ENCODE data around the gene MBD3L1.

Gene MBD3L1

DNA sequence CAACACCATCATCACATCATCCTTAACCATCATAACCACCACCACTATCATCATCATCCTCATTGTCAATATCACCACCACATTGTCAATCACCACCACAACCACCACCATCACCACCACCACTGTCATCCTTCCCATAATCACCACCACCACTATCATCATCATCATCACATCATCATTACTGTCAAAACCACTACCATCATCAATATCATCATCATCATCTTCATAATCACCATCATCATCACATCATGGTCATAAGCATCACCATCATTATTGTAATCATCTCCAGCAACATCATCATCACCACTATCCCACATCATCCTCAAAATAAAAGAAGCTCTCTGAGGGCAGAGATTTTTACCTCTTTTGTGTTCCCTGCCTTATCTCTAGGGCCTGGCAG, 52.2 kb downstream of the MBD3L1 start:
- DNase-seq, result no peak

DNA sequence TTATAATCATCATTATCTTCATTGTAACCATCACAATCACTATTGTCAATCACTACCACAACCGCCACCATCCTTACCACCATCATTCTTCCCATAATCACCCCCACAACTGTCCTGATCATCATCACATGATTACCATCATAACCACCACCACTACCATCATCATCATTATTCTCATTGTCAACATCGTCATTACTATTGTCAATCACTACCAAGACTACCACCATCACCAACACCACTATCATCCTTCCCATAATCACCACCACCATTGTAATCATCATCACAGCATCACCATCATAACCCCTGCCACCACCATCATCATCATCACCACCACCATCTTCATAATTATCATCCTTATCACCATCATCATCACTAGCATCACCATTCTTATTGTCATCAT, 55.2 kb downstream of the MBD3L1 start:
- DNase-seq, result no peak

DNA sequence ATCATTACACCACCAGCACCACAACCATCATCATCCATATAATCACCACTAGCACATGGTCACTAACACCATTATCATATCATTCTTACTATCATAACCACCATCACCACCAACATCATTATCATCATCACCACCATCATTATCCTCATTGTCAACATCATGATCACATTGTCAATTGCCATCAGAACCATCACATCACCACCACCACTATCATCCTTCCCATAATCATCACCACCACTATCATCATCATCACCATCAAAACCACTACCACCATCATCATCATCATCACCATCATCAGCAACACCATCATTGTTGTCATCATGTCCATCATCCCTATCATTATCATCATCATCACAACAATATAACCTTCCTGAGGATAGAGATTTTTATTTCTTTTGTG, 58.1 kb downstream of the MBD3L1 start:
- no peak for DNase-seq
